Stimulated activated CD4-positive, alpha-beta T cell treated with anti-CD3 and anti-CD28 coated beads, Interleukin-15, amount 100 ng/mL, for 24 hours (primary cell): ENCODE measurements around the gene IFI30.
"Not testable (repeated sequence)": the region's sequence is repeated elsewhere in the genome, so short reads cannot be mapped to it uniquely, and the experiment has no call there.

Source experiments
- DNase-seq: peaks from one replicate; pipeline ENCODE4 v3.0.0-alpha.2; 2020

Gene IFI30

GRCh38 chr19:18152817-18153555, 20.6 kb upstream of the IFI30 start, which contains the start of gene PIK3R2:
PIK3R2 (plus strand) TSS chr19:18153163; CDS start chr19:18155880, 2,717 bp downstream.
- peak; percentile 100 for DNase-seq

GRCh38 chr19:18153556-18154134, 20.0 kb upstream of the IFI30 start:
- peak; percentile 58 for DNase-seq

GRCh38 chr19:18155095-18156087, 18.2 kb upstream of the IFI30 start:
- no peak for DNase-seq

GRCh38 chr19:18156268-18156667, 17.3 kb upstream of the IFI30 start:
- DNase-seq, result no peak

GRCh38 chr19:18156841-18157464, 16.7 kb upstream of the IFI30 start:
- no peak for DNase-seq

GRCh38 chr19:18157465-18158063, 16.0 kb upstream of the IFI30 start:
- DNase-seq, result no peak

GRCh38 chr19:18158467-18158866, 15.1 kb upstream of the IFI30 start:
- DNase-seq, result no peak

- DNase-seq, result not testable (repeated sequence)
Observed at GRCh38 chr19:18159059-18159616, 14.5 kb upstream of the IFI30 start.

GRCh38 chr19:18159810-18160209, 13.8 kb upstream of the IFI30 start:
- no peak for DNase-seq

GRCh38 chr19:18160493-18160970, 13.1 kb upstream of the IFI30 start:
- DNase-seq, result peak; percentile 37

- peak; percentile 80 for DNase-seq
Observed at GRCh38 chr19:18160971-18161635, 12.5 kb upstream of the IFI30 start.

GRCh38 chr19:18161636-18162002, 12.0 kb upstream of the IFI30 start:
- DNase-seq, result no peak

GRCh38 chr19:18164072-18164471, 9.5 kb upstream of the IFI30 start:
- no peak for DNase-seq

GRCh38 chr19:18165794-18166544, 7.6 kb upstream of the IFI30 start:
- DNase-seq, result no peak

- no peak for DNase-seq
Observed at GRCh38 chr19:18167011-18167410, 6.6 kb upstream of the IFI30 start.

- peak; percentile 75 for DNase-seq
Observed at GRCh38 chr19:18167975-18168645, 5.5 kb upstream of the IFI30 start.

- no peak for DNase-seq
Observed at GRCh38 chr19:18168673-18169381, 4.8 kb upstream of the IFI30 start.

- no peak for DNase-seq
Observed at GRCh38 chr19:18170714-18171255, 2.8 kb upstream of the IFI30 start.
